ENCODE data around the gene KLF13.

GRCh38 chr15:31361764-31362515, 35.3 kb downstream of the KLF13 start:
- TF ChIP-seq CTCF (IDR thresholded peaks at IDR 0.05) (no peak), EP300 (IDR thresholded peaks at IDR 0.05) (no peak)

All from sigmoid colon (tissue), 4 donors.